ENCODE results near the gene CYP46A1.

Gene CYP46A1

DNA sequence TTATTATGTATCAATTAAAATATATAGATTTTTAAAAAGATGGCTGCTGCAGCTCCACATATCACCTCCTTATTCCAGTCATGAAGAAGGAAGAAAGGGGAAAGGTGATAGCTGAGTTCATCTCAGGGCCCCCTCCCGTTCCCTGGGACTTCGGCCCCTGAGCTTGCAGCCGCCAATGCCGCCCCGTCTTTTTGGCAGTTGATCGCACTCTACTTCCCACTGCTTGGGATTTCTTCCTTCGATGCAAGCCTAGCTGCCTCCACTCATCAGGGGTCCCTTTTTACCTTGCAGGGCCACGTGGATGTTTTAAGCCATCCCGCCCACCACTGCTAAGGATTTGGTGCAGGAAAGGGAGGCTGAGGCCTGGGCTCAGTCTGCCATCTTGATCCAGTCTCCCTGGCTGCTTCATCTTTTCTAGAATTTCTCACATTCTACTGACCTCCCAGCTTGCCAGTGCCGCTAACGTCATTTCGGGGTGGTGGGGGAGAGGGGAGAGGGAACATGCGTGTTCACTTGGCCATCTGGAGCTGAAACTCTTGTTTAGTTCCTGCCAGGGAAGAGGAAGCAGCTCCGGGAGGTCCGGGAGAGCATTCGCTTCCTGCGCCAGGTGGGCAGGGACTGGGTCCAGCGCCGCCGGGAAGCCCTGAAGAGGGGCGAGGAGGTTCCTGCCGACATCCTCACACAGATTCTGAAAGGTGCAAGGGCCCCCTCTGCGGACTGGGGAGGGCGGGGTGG lies 31.3 kb downstream of the CYP46A1 start:
- no peak for DNase-seq (ENCODE audit: low read depth)

DNA sequence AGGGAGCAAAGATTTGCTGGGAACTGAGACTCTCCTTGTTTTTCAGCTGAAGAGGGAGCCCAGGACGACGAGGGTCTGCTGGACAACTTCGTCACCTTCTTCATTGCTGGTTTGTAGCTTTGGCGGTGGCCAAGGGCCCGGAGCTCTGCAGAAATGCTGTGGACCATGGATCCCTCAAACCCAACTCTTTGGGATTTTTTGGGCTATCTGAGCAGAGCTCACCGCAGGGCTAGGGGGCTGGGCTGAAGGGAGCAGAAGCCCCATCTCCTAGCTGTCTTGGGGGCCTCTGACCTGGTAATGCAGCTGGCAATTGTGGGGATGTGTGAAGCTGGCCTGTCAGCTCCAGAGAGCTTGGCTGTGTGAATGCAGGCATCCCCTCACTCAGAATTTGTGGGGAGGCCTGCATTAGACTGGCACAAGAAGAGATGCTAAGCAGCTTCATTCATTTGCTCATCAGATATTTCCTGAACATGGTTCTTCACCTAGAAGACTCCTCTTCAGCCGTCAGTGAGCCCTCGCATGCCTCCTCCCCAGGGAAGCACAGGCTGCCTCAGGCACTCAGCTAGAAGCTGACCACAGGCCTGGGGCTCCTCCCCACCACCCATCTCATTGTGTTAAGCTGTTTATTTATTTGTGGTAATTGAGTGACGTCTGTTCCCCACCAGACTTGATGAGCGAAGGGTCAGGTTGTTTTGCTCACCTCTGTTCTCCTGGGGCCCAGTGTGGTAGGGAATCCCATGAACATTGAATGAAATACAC lies 32.2 kb downstream of the CYP46A1 start:
- DNase-seq (ENCODE audit: low read depth): no peak

GRCh38 chr14:99716850-99717681 lies 33.0 kb downstream of the CYP46A1 start:
- DNase-seq (ENCODE audit: low read depth): no peak

DNA sequence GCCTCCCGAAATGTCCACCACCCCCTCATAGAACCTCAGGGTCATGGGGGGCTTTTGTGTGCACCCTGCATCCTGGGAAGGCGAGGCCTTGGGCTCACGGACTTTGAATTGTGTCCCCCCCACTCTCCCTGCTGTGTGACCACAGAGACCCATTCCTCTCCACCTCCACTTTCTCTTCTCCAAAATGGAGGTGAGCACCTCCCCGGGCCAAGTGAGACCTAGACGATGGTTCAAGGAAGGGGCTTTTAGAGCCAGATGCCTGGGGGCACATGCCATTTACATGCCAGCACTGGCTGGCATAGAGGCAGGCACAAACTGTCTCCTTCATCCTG lies 33.5 kb downstream of the CYP46A1 start:
- no peak for DNase-seq (ENCODE audit: low read depth)

DNA sequence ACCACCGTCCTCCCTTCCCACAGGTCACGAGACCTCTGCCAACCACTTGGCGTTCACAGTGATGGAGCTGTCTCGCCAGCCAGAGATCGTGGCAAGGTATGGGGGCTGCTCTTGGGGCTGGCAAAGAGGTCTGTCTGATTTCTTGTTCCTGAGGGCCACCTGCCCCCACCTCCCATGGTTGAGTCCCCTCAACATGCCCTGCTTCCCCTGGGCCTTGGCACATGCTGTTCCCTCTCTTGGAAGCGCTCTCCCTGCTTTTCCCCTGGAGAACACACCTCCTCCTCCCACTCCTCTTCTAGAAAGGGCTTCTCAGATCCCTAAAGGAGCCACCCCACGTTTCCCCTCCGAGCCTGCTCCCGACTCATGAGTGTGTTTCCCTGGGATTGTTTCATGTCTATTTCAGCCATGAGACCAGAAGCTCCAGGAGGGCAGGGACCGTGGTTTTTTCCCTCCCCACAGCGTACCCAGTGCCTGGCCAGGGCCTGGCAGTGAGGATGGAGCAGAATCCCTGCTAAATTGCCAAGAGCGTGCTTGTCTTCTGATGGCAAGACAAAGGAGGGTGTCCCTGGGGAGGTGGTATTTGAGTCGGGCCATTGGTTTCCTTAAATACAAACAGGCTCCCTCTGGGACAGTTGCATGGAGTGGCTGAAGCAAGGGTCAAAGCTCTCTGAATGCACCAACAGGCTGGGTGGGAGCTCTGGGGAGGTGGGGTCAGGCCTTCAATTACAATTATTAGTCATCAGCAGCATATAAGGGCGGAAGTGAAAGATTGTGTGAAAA lies 34.1 kb downstream of the CYP46A1 start:
- no peak for DNase-seq (ENCODE audit: low read depth)

GRCh38 chr14:99718811-99719192 lies 34.7 kb downstream of the CYP46A1 start:
- no peak for DNase-seq (ENCODE audit: low read depth)

GRCh38 chr14:99720941-99721791 lies 37.1 kb downstream of the CYP46A1 start:
- no peak for DNase-seq (ENCODE audit: low read depth)

DNA sequence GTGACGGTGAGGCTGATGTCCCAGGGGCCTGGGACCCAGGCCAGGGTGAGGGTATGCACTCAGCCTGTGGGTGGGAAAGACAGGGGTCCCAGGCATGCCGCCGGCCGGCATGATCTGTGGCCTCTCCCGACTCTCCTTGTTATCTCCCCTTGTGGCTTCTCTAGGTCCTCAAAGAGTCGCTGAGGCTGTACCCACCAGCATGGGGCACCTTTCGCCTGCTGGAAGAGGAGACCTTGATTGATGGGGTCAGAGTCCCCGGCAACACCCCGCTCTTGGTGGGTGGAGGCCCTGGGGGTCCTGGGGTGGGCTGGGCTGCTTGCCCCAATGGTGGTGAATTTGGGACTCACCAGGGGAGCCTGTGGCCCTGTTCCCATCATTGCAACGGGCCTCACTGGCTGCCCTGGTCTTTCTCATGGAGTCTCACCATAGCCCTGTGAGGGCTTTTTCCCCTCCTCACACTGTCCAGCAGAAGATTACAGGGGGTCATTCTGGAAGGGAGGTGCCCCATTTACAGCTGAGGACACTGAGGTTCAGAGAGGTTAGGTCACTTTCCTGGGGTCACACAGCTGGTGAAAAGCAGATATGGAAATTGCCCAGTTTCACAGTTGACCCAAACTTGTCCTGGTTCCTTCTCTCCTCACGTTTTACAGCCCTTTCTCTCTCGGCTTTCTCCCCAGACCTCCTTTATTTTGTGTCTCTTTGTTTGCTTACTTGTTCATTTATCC lies 37.9 kb downstream of the CYP46A1 start:
- no peak for DNase-seq (ENCODE audit: low read depth)

- DNase-seq (ENCODE audit: low read depth): no peak
Measured at GRCh38 chr14:99722741-99723140, 38.6 kb downstream of the CYP46A1 start.

GRCh38 chr14:99724196-99724891 lies 40.2 kb downstream of the CYP46A1 start:
- no peak for DNase-seq (ENCODE audit: low read depth)

- DNase-seq (ENCODE audit: low read depth): no peak
Measured at GRCh38 chr14:99724939-99725773, 41.1 kb downstream of the CYP46A1 start.

GRCh38 chr14:99725774-99726537 lies 41.9 kb downstream of the CYP46A1 start:
- no peak for DNase-seq (ENCODE audit: low read depth)

DNA sequence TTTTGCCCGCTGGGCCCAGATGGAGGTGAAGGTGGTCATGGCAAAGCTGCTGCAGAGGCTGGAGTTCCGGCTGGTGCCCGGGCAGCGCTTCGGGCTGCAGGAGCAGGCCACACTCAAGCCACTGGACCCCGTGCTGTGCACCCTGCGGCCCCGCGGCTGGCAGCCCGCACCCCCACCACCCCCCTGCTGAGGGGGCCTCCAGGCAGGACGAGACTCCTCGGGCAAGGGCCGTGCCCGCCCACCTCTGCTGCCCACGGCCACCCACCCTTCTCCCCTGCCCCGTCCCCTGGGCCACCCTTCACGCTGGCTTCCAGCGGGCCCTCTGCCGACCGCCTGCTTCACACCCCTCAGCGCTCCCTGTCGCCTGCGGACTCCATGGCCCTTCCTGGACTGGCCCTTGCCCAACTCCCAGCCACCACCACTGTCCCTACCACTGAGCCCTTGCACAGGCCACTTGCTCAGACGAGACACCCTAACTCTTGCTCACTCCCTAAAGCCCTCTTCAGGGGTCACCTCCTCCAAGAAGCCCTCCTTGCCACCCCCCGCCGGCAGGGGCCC lies 42.5 kb downstream of the CYP46A1 start:
- no peak for DNase-seq (ENCODE audit: low read depth)

DNA sequence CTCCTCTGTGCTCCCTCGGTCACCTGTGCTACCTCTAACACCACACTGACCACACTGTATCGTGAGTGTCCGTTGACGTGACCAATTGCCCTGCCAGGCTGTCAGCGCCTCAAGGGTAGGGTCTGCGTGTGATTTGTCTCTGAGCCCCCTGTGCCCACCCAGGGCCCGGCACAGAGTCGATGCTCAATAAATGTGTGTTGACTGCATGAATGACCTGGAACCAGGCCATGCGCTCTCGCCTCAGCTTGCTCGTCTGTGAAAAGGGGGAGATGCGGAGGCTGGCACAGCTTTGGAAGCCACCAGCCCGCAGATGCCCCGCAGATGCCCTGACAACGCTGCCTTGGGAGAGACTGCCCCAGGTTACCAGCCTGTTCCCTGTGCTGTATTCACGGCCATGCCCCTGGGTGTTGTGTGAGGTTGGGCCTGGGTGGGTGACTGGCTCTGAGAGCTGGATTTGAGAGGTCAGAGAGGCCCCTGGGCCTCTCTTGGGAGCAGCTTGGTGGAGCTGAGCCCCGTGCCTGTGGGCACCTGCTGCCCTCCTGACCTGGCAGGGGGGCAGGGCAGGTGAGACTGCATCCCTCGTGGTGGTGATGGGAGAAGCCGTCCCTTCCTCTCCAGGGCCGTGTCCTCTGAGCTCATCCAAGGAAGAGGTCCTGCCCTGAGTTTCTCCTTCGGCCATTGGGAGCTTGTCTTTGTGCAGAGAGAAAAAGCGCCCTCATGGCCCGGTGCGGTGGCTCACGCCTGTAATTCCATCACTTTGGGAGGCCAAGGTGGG lies 43.2 kb downstream of the CYP46A1 start:
- no peak for DNase-seq (ENCODE audit: low read depth)

DNA sequence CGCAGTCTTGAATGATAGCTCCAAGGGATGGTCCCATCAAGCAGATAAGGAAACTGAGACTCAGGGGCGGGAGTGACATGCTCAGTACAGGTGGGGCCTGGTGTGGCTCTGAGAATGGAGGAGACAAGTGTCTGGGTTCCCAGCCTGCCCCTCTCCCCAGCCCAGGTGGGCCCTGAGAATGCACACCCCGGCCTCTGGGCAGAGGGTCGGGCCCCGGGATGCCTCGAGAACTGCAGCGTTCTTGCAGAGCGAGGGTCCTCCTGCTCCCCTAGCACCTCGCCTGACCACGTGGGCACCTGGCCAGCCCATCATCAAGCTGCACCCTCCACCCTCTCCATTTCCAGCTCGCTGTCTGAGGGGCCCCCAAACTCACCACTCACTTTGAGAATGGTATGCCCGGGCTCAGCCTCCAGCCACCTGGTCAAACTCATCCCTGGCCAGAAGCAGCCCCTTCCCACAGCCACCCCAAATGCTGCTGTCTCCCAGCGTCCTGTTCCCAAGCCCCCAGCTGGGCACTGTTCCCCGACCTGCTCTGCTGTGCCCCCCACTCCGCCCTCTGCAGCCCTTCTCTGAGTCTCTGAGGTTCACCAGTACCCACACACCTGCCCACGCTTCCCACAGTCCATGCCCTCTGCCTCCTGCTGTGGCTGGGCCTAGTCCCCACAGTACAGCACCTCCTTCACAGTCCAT lies 44.3 kb downstream of the CYP46A1 start:
- DNase-seq (ENCODE audit: low read depth): no peak

- DNase-seq (ENCODE audit: low read depth): no peak
Measured at GRCh38 chr14:99728981-99729451, 44.9 kb downstream of the CYP46A1 start.
